ENCODE measurements around the gene DAB1. TPM values are rescaled to one million over a fixed set of nuclear protein-coding genes. Genes with fewer than 3 reads are reported as not detected.

The DAB1 gene
- total and polyA plus RNA-seq, 2 of the 8 experiments (the other 6 are each of a cell fraction or from before 2014, with no cell fraction given) = 4.4 to 11.8 TPM

GRCh38 chr1:57167997-57168396 is 255.9 kb downstream of the DAB1 start:
- H4K91ac ChIP-seq (replicated peaks; ENCODE audit: insufficient read length, low read length) = no peak overlapping the region
- H3K23me2 ChIP-seq (ENCODE audit: low read depth, low read length) = no peaks in the 10 kb centered on the region
- WGBS, 2 experiments (ENCODE audit: extremely low coverage in 1 of 2, insufficient coverage in 1 of 2, insufficient read length in 1 of 2, insufficient replicate concordance in 2 of 2, low coverage in 1 of 2, low lambda C conversion rate in 2 of 2, missing lambda C conversion rate in 1 of 2) = 85% methylated on average over 2 of the region's 2 CpGs; no CpG with 5 or more reads in 1 of the 2 experiments
- TF ChIP-seq SIX5 (IDR thresholded peaks at IDR 0.05; ENCODE audit: low read depth, low read length) = no peak
- TF ChIP-seq, protein P1, sequence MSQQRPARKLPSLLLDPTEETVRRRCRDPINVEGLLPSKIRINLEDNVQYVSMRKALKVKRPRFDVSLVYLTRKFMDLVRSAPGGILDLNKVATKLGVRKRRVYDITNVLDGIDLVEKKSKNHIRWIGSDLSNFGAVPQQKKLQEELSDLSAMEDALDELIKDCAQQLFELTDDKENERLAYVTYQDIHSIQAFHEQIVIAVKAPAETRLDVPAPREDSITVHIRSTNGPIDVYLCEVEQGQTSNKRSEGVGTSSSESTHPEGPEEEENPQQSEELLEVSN (IDR thresholded peaks at IDR 0.05) = no peak
- TF ChIP-seq, protein P2, sequence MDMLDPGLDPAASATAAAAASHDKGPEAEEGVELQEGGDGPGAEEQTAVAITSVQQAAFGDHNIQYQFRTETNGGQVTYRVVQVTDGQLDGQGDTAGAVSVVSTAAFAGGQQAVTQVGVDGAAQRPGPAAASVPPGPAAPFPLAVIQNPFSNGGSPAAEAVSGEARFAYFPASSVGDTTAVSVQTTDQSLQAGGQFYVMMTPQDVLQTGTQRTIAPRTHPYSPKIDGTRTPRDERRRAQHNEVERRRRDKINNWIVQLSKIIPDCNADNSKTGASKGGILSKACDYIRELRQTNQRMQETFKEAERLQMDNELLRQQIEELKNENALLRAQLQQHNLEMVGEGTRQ (IDR thresholded peaks at IDR 0.05; ENCODE audit: low read length) = no peak
- no peak for TF ChIP-seq RAD21 (IDR thresholded peaks at IDR 0.05 in 1 of 2, conservative IDR thresholded peaks at IDR 0.05 in 1 of 2; ENCODE audit: low read depth in 2 of 2, low read length in 2 of 2)
- no peak for TF ChIP-seq SAP30 (IDR thresholded peaks at IDR 0.05; ENCODE audit: insufficient read depth, insufficient replicate concordance, low read length)
- no peak for TF ChIP-seq RFX5 (IDR thresholded peaks at IDR 0.05; ENCODE audit: borderline replicate concordance, low read depth, low read length)
- no peak for TF ChIP-seq SP4 (IDR thresholded peaks at IDR 0.05; ENCODE audit: low read length)
- no peak for TF ChIP-seq POLR2AphosphoS5 (IDR thresholded peaks at IDR 0.05; ENCODE audit: low read depth, low read length)
- no peak for TF ChIP-seq TAF1 (IDR thresholded peaks at IDR 0.05; ENCODE audit: low read depth, low read length)
- TF ChIP-seq HDAC2 (IDR thresholded peaks at IDR 0.05; ENCODE audit: borderline replicate concordance in 1 of 2, low read depth in 2 of 2, low read length in 2 of 2) = no peak
- no peak overlapping the region for H2BK5ac ChIP-seq (ENCODE audit: low read depth, low read length)
- no peak overlapping the region for H3K23ac ChIP-seq (ENCODE audit: insufficient read length)
- FAIRE-seq = no peak
- H3K56ac ChIP-seq (replicated peaks; ENCODE audit: insufficient read length, low read depth, low read length) = no peak overlapping the region
- no peak overlapping the region for H2AFZ ChIP-seq (ENCODE audit: low read length)
- no peaks in the 10 kb centered on the region for H3K27me3 ChIP-seq (replicated peaks in 1 of 4; ENCODE audit: control insufficient read depth in 3 of 4, extremely low read depth in 1 of 4, insufficient read depth in 3 of 4, low read length in 3 of 4)
- H3K9ac ChIP-seq (replicated peaks in 1 of 4; ENCODE audit: extremely low read depth in 1 of 4, low read depth in 3 of 4, low read length in 3 of 4) = no peak overlapping the region
- no peak overlapping the region for H2AK5ac ChIP-seq (ENCODE audit: low read depth, low read length)
- no peak for DNase-seq (ENCODE audit: low read depth in 1 of 2, low spot score in 2 of 2)
- CTCF ChIA-PET (ENCODE audit: partially characterized antibody) = no interaction called here
- H3K9me3 ChIP-seq (ENCODE audit: insufficient read depth in 2 of 2, low read depth in 1 of 2, low read length in 1 of 2) = peaks cover 3 to 6% of the 10 kb centered on the region in 2 experiments; a peak in 1 of 4 replicates
- no peak overlapping the region for H3K18ac ChIP-seq (ENCODE audit: extremely low read depth, low read length)
- no peaks in the 10 kb centered on the region for H3K79me2 ChIP-seq (ENCODE audit: control insufficient read depth in 1 of 2, insufficient read depth in 2 of 2, low read length in 2 of 2)
- H3K4ac ChIP-seq (replicated peaks; ENCODE audit: insufficient read length, low read depth, low read length) = no peak overlapping the region
- H3K36me3 ChIP-seq (ENCODE audit: control insufficient read depth in 2 of 4, insufficient read depth in 4 of 4, low read length in 3 of 4) = no peaks in the 10 kb centered on the region
- H3K4me1 ChIP-seq (replicated peaks in 1 of 4; ENCODE audit: control insufficient read depth in 3 of 4, insufficient read depth in 4 of 4, low read length in 3 of 4) = peaks cover 0 to 19% (median 15%) of the 10 kb centered on the region in 4 experiments; a peak in 6 of 7 replicates
- H3K14ac ChIP-seq (ENCODE audit: insufficient read length) = no peak overlapping the region
- no peak overlapping the region for H2BK12ac ChIP-seq (ENCODE audit: low read depth, low read length)
- no peaks in the 10 kb centered on the region for H3K79me1 ChIP-seq (ENCODE audit: low read depth, low read length)
- H4K20me1 ChIP-seq (replicated peaks in 1 of 2; ENCODE audit: control insufficient read depth in 1 of 2, insufficient read depth in 2 of 2, low read length in 2 of 2) = no peaks in the 10 kb centered on the region
- POLR2A ChIA-PET (ENCODE audit: partially characterized antibody) = no interaction called here
- no peak overlapping the region for H3K4me2 ChIP-seq (ENCODE audit: insufficient read depth in 1 of 2, low read depth in 2 of 2, low read length in 2 of 2)
- no peak overlapping the region for H4K5ac ChIP-seq (ENCODE audit: insufficient read length, low read depth, low read length)
- H2BK15ac ChIP-seq (ENCODE audit: low read length) = no peak overlapping the region
- H2BK20ac ChIP-seq (ENCODE audit: low read length) = no peak overlapping the region
- H3K27ac ChIP-seq (ENCODE audit: low read depth, low read length) = no peak overlapping the region
- H3K4me3 ChIP-seq (ENCODE audit: extremely low read depth in 1 of 4, insufficient read depth in 2 of 4, low read depth in 3 of 4, low read length in 4 of 4) = no peak overlapping the region
- no peak overlapping the region for H4K8ac ChIP-seq (ENCODE audit: extremely low read depth, insufficient read depth, low read length)
- H2BK120ac ChIP-seq (replicated peaks; ENCODE audit: low read depth, low read length) = no peak overlapping the region

Data from H1 (cell line).